ENCODE data around the gene PGAM2. TPM values are rescaled to one million over a fixed set of nuclear protein-coding genes. Genes with fewer than 3 reads are reported as not detected.

PGAM2 gene
- total and polyA plus RNA-seq, 2 experiments from 2014 or later, result 2.9 to 7.8 TPM

DNA sequence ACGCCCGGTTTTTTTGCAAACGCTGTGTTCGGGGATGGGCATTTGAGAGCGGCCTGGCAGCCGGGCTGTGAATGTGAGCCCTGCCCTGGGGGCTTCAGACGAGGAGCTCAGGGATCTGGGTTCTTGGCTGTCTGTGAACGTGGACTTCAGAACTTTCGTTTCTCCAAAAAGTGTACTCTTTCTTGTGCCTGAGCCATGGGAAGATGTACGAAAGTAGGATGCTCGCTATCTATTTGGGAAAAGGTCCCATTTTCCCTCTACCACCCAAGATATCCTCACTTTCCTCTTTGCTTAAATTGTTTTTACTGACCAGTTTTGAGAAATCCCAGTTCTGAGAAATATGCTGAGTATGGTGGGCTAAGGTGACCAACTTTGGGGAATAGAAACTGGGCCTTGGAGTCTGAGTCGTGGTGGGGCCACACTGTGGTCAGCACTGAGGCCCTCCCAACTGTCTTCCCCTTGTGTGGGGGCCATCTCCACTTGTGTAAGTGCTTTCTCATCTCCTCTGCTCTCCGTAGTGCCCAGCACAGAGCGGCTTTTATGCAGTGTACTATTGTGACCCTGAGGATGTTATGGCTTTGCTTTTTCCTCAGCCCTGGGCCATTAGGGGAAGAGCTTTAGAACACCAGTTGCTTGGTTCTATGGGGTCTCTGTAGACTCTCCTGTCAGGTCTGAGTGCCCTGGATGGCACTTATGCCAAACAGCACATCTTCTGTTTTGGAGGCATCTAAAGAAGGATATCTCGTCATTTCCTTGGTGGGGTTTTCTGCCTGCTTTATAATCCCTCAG lies 19.9 kb downstream of the PGAM2 start (continued):
- TF ChIP-seq, protein P1, sequence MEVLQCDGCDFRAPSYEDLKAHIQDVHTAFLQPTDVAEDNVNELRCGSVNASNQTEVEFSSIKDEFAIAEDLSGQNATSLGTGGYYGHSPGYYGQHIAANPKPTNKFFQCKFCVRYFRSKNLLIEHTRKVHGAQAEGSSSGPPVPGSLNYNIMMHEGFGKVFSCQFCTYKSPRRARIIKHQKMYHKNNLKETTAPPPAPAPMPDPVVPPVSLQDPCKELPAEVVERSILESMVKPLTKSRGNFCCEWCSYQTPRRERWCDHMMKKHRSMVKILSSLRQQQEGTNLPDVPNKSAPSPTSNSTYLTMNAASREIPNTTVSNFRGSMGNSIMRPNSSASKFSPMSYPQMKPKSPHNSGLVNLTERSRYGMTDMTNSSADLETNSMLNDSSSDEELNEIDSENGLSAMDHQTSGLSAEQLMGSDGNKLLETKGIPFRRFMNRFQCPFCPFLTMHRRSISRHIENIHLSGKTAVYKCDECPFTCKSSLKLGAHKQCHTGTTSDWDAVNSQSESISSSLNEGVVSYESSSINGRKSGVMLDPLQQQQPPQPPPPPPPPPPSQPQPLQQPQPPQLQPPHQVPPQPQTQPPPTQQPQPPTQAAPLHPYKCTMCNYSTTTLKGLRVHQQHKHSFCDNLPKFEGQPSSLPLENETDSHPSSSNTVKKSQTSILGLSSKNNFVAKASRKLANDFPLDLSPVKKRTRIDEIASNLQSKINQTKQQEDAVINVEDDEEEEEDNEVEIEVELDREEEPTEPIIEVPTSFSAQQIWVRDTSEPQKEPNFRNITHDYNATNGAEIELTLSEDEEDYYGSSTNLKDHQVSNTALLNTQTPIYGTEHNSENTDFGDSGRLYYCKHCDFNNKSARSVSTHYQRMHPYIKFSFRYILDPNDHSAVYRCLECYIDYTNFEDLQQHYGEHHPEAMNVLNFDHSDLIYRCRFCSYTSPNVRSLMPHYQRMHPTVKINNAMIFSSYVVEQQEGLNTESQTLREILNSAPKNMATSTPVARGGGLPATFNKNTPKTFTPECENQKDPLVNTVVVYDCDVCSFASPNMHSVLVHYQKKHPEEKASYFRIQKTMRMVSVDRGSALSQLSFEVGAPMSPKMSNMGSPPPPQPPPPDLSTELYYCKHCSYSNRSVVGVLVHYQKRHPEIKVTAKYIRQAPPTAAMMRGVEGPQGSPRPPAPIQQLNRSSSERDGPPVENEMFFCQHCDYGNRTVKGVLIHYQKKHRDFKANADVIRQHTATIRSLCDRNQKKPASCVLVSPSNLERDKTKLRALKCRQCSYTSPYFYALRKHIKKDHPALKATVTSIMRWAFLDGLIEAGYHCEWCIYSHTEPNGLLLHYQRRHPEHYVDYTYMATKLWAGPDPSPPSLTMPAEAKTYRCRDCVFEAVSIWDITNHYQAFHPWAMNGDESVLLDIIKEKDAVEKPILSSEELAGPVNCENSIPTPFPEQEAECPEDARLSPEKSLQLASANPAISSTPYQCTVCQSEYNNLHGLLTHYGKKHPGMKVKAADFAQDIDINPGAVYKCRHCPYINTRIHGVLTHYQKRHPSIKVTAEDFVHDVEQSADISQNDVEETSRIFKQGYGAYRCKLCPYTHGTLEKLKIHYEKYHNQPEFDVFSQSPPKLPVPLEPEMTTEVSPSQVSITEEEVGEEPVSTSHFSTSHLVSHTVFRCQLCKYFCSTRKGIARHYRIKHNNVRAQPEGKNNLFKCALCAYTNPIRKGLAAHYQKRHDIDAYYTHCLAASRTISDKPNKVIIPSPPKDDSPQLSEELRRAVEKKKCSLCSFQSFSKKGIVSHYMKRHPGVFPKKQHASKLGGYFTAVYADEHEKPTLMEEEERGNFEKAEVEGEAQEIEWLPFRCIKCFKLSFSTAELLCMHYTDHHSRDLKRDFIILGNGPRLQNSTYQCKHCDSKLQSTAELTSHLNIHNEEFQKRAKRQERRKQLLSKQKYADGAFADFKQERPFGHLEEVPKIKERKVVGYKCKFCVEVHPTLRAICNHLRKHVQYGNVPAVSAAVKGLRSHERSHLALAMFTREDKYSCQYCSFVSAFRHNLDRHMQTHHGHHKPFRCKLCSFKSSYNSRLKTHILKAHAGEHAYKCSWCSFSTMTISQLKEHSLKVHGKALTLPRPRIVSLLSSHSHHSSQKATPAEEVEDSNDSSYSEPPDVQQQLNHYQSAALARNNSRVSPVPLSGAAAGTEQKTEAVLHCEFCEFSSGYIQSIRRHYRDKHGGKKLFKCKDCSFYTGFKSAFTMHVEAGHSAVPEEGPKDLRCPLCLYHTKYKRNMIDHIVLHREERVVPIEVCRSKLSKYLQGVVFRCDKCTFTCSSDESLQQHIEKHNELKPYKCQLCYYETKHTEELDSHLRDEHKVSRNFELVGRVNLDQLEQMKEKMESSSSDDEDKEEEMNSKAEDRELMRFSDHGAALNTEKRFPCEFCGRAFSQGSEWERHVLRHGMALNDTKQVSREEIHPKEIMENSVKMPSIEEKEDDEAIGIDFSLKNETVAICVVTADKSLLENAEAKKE (CRISPR knock-in tag; IDR thresholded peaks at IDR 0.05), result no peak
- TF ChIP-seq STAT1 (IDR thresholded peaks at IDR 0.05; ENCODE audit: unreplicated experiment) (no peak), ZNF331 (CRISPR knock-in tag; IDR thresholded peaks at IDR 0.05; ENCODE audit: low read depth) (no peak), NANOG (IDR thresholded peaks at IDR 0.05; ENCODE audit: borderline replicate concordance) (no peak), JUNB (IDR thresholded peaks at IDR 0.05; ENCODE audit: unreplicated experiment) (no peak)

DNA sequence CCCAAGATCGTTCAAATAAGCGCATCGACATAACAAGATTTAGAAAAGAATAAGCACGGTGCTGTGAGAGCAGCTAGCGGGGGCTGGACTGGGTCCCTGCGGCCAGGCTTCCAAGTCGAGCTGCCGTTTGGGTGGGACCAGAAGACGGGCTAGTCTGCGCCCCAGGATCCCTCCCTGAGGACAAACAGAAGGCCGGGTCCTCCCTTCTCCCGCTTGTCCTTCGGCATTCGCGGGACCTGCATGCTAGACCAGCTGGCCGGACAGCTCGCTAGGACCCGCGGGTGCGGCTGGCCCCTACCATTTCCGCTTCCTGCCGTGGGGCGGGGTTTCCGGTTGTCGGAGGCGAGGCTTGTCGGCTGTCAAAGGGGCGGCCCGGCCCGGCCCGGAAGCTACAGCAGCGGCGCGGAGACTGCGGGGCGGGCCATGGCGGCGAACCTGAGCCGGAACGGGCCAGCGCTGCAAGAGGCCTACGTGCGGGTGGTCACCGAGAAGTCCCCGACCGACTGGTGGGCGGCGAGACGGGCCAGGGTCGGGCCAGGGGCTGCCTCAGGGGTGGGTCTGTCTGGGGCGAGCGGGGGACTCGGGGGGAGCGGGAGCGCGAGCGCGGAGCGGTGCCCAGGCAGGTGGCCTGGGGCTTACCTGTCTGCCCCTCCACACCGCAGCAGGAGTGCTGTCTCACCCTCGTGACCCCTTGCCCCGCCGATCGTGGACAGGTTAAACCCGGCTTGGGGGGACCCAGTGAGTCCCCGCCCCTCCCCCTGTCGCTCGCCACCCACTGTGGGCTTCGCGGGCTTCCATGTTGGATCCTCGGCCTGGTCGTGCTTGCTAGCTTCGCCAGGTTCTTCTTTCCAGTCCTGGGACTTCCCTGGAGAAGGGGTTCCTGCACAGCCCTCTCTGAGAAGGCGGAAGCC lies 20.8 kb downstream of the PGAM2 start, which contains the start of gene DBNL:
Gene DBNL, plus strand, starts transcription at position 388 of the 911 bp plus-strand sequence. Its CDS starts 36 bp downstream, at position 424.
- DNase-seq (ENCODE audit: low spot score) (peak; percentile 97), ATAC-seq (peak; percentile 84)
- Histone ChIP-seq H3K4me1 (ENCODE audit: insufficient read depth) (0 out of 2 replicates have a peak, but pooled peaks cover 10% of the 10 kb centered on the region), H3K9me2 (ENCODE audit: insufficient read depth) (no peaks in the 10 kb centered on the region), H3K4me2 (peak within 1 kb of the TSS; percentile 93), H3F3A (replicated peaks; ENCODE audit: low read depth) (peaks cover 11% of the 10 kb centered on the region; the same call in 1 of the 2 replicates), H3K27ac (ENCODE audit: low read depth) (no peak within 1 kb of the TSS), H2AFZ (peak within 1 kb of the TSS; percentile 94), H3K79me2 (replicated peaks; ENCODE audit: insufficient read depth) (peaks cover 33% of the 10 kb centered on the region), H3K4me3 (peak within 1 kb of the TSS; percentile 98), H4K20me1 (replicated peaks; ENCODE audit: insufficient read depth) (peaks cover 6% of the 10 kb centered on the region; the same call in 1 of the 2 replicates), H3K36me3 (ENCODE audit: insufficient read depth) (no peaks in the 10 kb centered on the region), H3K27me3 (ENCODE audit: insufficient read depth) (peaks cover 24% of the 10 kb centered on the region; the same call in 1 of the 2 replicates)
- Mint-ChIP-seq H3K36me3 (ENCODE audit: low read depth) (peaks cover 4% of the 10 kb centered on the region; the same call in 2 of the 3 replicates), H3K4me3 (peak within 1 kb of the TSS; percentile 77), H3K9me3 (0 out of 3 replicates have a peak, but pooled peaks cover 3% of the 10 kb centered on the region), H3K4me1 (peaks cover 14% of the 10 kb centered on the region), H3K27me3 (ENCODE audit: insufficient read depth, low read depth, poor library complexity) (peaks cover 14% of the 10 kb centered on the region), H3K27ac (no peak within 1 kb of the TSS)
- TF ChIP-seq, protein P2, sequence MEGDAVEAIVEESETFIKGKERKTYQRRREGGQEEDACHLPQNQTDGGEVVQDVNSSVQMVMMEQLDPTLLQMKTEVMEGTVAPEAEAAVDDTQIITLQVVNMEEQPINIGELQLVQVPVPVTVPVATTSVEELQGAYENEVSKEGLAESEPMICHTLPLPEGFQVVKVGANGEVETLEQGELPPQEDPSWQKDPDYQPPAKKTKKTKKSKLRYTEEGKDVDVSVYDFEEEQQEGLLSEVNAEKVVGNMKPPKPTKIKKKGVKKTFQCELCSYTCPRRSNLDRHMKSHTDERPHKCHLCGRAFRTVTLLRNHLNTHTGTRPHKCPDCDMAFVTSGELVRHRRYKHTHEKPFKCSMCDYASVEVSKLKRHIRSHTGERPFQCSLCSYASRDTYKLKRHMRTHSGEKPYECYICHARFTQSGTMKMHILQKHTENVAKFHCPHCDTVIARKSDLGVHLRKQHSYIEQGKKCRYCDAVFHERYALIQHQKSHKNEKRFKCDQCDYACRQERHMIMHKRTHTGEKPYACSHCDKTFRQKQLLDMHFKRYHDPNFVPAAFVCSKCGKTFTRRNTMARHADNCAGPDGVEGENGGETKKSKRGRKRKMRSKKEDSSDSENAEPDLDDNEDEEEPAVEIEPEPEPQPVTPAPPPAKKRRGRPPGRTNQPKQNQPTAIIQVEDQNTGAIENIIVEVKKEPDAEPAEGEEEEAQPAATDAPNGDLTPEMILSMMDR (conservative IDR thresholded peaks at IDR 0.05; ENCODE audit: low read depth in 2 of 2), result no peak
- TF ChIP-seq EZH2 (IDR thresholded peaks at IDR 0.05; ENCODE audit: low read depth, unreplicated experiment), result no peak
- no peak for TF ChIP-seq CREB1 (CRISPR knock-in tag; IDR thresholded peaks at IDR 0.05; ENCODE audit: low read depth)
- TF ChIP-seq EZH2phosphoT487 (IDR thresholded peaks at IDR 0.05; ENCODE audit: unreplicated experiment), result no peak
- no peak for TF ChIP-seq JUNB (IDR thresholded peaks at IDR 0.05; ENCODE audit: unreplicated experiment)
- TF ChIP-seq, protein P3, sequence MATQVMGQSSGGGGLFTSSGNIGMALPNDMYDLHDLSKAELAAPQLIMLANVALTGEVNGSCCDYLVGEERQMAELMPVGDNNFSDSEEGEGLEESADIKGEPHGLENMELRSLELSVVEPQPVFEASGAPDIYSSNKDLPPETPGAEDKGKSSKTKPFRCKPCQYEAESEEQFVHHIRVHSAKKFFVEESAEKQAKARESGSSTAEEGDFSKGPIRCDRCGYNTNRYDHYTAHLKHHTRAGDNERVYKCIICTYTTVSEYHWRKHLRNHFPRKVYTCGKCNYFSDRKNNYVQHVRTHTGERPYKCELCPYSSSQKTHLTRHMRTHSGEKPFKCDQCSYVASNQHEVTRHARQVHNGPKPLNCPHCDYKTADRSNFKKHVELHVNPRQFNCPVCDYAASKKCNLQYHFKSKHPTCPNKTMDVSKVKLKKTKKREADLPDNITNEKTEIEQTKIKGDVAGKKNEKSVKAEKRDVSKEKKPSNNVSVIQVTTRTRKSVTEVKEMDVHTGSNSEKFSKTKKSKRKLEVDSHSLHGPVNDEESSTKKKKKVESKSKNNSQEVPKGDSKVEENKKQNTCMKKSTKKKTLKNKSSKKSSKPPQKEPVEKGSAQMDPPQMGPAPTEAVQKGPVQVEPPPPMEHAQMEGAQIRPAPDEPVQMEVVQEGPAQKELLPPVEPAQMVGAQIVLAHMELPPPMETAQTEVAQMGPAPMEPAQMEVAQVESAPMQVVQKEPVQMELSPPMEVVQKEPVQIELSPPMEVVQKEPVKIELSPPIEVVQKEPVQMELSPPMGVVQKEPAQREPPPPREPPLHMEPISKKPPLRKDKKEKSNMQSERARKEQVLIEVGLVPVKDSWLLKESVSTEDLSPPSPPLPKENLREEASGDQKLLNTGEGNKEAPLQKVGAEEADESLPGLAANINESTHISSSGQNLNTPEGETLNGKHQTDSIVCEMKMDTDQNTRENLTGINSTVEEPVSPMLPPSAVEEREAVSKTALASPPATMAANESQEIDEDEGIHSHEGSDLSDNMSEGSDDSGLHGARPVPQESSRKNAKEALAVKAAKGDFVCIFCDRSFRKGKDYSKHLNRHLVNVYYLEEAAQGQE (IDR thresholded peaks at IDR 0.05; ENCODE audit: unreplicated experiment), result no peak
- TF ChIP-seq ZNF114 (CRISPR knock-in tag; IDR thresholded peaks at IDR 0.05), result no peak
